GM12891 (cell line): ENCODE results near the gene MYO9B.

Source experiments
- POLR2A ChIP-seq: IDR thresholded peaks from 2 replicates; pipeline ENCODE4 v1.6.1; 2011; ENCODE audit warnings: low read depth, low read length, control low read depth
- POLR2AphosphoS5 ChIP-seq: IDR thresholded peaks from 2 replicates; pipeline ENCODE4 v1.6.1; 2011; ENCODE audit warnings: low read depth, low read length, control low read depth
- POU2F2 ChIP-seq: IDR thresholded peaks from 2 replicates; pipeline ENCODE4 v1.6.1; 2011; ENCODE audit warnings: low read depth, mild to moderate bottlenecking, control low read depth, low read length, moderate library complexity
- SPI1 ChIP-seq: IDR thresholded peaks from 2 replicates; pipeline ENCODE4 v1.6.1; 2011; ENCODE audit warnings: low read depth, low read length, control low read depth
- TAF1 ChIP-seq: IDR thresholded peaks from 2 replicates; pipeline ENCODE4 v1.6.1; 2011; ENCODE audit warnings: low read depth, low read length, control low read depth

DNA sequence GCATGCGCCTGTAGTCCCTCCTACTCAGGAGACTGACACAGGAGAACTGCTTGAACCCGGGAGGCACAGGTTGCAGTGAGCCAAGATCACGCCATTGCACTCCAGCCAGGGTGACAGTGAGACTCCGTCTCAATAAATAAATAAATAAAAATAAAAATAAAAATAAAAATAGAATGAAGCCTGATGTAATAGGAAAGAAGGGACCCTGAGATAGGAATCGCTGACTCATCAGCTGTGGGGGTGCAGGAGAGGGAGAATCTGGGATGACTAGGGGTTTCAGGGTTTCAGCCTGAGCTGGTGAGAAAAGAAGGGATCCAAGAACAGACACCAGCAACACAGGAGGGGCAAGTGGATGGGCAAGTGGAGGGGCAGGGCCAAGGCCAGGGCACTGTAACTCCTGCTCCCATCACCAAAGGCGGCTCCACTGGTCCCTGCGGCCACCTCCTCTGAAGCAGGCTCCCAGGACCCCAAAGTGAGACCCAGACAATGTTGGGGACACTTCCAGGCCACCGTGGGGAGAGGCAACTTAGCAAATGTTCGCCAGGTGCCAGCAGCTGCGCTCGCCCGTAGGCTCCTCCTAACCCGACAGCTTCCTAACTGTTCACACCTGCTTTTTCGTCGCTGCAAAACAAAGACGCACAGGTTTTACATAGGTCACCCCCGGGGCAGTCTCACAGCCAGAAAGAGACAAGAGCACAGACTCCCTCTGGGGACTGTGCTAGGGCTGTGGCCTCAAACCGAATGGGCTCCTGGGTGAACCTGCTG lies 1.5 kb upstream of the MYO9B start:
- TF ChIP-seq SPI1: no peak
- TF ChIP-seq POLR2A: no peak
- no peak for TF ChIP-seq TAF1
- peak; percentile 55; the same call in 1 of the 2 replicates for TF ChIP-seq POLR2AphosphoS5
- TF ChIP-seq POU2F2: no peak
